ENCODE results near the gene TLL2. TPM values are rescaled to one million over a fixed set of nuclear protein-coding genes. Genes with fewer than 3 reads are reported as not detected.
A peak's percentile ranks its signal among the peaks of the same experiment; 100 is the strongest.

TLL2 gene
- total RNA-seq, 1 donor from 2014 or later, result 6.7 TPM

GRCh38 chr10:96334616-96335526 lies 178.9 kb downstream of the TLL2 start:
- no peak for DNase-seq (ENCODE audit: low read depth)
- H3K4me3 ChIP-seq (ENCODE audit: low read depth, low read length), result no peak overlapping the region
- peak; percentile 94 for TF ChIP-seq CTCF (conservative IDR thresholded peaks at IDR 0.05; ENCODE audit: low read depth, low read length)

GRCh38 chr10:96333101-96333500 lies 180.6 kb downstream of the TLL2 start:
- DNase-seq (ENCODE audit: low read depth), result no peak
- no peak overlapping the region for H3K4me3 ChIP-seq (ENCODE audit: low read depth, low read length)
- no peak for TF ChIP-seq CTCF (conservative IDR thresholded peaks at IDR 0.05; ENCODE audit: low read depth, low read length)

- no peak for TF ChIP-seq CTCF (conservative IDR thresholded peaks at IDR 0.05; ENCODE audit: low read depth, low read length)
- no peak overlapping the region for H3K4me3 ChIP-seq (ENCODE audit: low read depth, low read length)
- no peak for DNase-seq (ENCODE audit: low read depth)
These were observed 186.3 kb downstream of the TLL2 start for GRCh38 chr10:96327462-96327861.

- no peak overlapping the region for H3K4me3 ChIP-seq (ENCODE audit: low read depth, low read length)
- no peak for DNase-seq (ENCODE audit: low read depth)
- no peak for TF ChIP-seq CTCF (conservative IDR thresholded peaks at IDR 0.05; ENCODE audit: low read depth, low read length)
These were observed 187.9 kb downstream of the TLL2 start for GRCh38 chr10:96325719-96326373.

GRCh38 chr10:96324447-96324846 lies 189.3 kb downstream of the TLL2 start:
- no peak for DNase-seq (ENCODE audit: low read depth)
- TF ChIP-seq CTCF (conservative IDR thresholded peaks at IDR 0.05; ENCODE audit: low read depth, low read length), result no peak
- no peak overlapping the region for H3K4me3 ChIP-seq (ENCODE audit: low read depth, low read length)

GRCh38 chr10:96322275-96322674 lies 191.5 kb downstream of the TLL2 start:
- H3K4me3 ChIP-seq (ENCODE audit: low read depth, low read length), result no peak overlapping the region
- no peak for DNase-seq (ENCODE audit: low read depth)
- TF ChIP-seq CTCF (conservative IDR thresholded peaks at IDR 0.05; ENCODE audit: low read depth, low read length), result no peak
